H4 (cell line): Measurements from ENCODE around the gene SOX21. TPM values are rescaled to one million over a fixed set of nuclear protein-coding genes. Genes with fewer than 3 reads are reported as not detected.

ENCODE experiments used
- DNase-seq: peaks from one replicate; pipeline ENCODE4 v3.0.0-alpha.2; 2015; ENCODE audit warnings: low spot score
- total RNA-seq: library from RNA; depleted of rRNA; stranded (reverse); fragments of >200 nt; shearing (Covaris generic); gene quantifications from 2 replicates; pipeline ENCODE4 v1.2.3, GENCODE V29; 2014; rRNA removed

SOX21 gene
- total RNA-seq, 1 experiment from 2014 or later: not detected

- DNase-seq: no peak
These were observed 32.7 kb downstream of the SOX21 start for GRCh38 chr13:94679614-94680013.

- no peak for DNase-seq
These were observed 33.5 kb downstream of the SOX21 start for GRCh38 chr13:94678845-94679244.

- DNase-seq: no peak
These were observed 34.5 kb downstream of the SOX21 start for GRCh38 chr13:94677799-94678198.

GRCh38 chr13:94674609-94675348 is 37.6 kb downstream of the SOX21 start:
- DNase-seq: peak; percentile 24

- no peak for DNase-seq
These were observed 38.5 kb downstream of the SOX21 start for GRCh38 chr13:94673851-94674250.

- DNase-seq: no peak
These were observed 39.9 kb downstream of the SOX21 start for GRCh38 chr13:94672400-94672799.

- no peak for DNase-seq
These were observed 45.2 kb downstream of the SOX21 start for GRCh38 chr13:94667190-94667589.

GRCh38 chr13:94666065-94666464 is 46.3 kb downstream of the SOX21 start:
- no peak for DNase-seq

- DNase-seq: no peak
These were observed 47.5 kb downstream of the SOX21 start for GRCh38 chr13:94664889-94665288.

- no peak for DNase-seq
These were observed 49.9 kb downstream of the SOX21 start for GRCh38 chr13:94662274-94662945.

GRCh38 chr13:94661406-94661805 is 50.9 kb downstream of the SOX21 start:
- DNase-seq: no peak

- DNase-seq: peak; percentile 13
These were observed 51.5 kb downstream of the SOX21 start for GRCh38 chr13:94660695-94661326.

Other genes starting within 250 kb of the SOX21 start
- 0.14 and 0.27 TPM in 2 replicates for gene DCT, start 232.9 kb downstream of the SOX21 start, total RNA-seq
- gene TGDS, start 116.4 kb downstream of the SOX21 start, total RNA-seq: 9.3 and 14.4 TPM in 2 replicates
- gene GPR180, start 110.7 kb downstream of the SOX21 start, total RNA-seq: 2.5 and 3.7 TPM in 2 replicates